HEK293 (cell line): Measurements from ENCODE around the gene PEX10.

Experiments
- CTCF ChIA-PET: fragments of 350-600 bp; formaldehyde crosslinking; extraction: SDS; loops from one replicate; lab custom pipeline; 2021; ENCODE audit warnings: antibody characterized with exemption; lab: Yijun Ruan, JAX
- POLR2A ChIA-PET: fragments of 300-600 bp; formaldehyde crosslinking; extraction: SDS; loops from one replicate; lab custom pipeline; 2020; ENCODE audit warnings: antibody characterized with exemption, inconsistent platforms; lab: Yijun Ruan, JAX
- H3K27ac ChIP-seq: fragments of 200-500 bp; sonication (Bioruptor generic); 2 replicates; pipeline ENCODE4 v1.5.1; 2014; ENCODE audit warnings: low read depth, low read length, control low read depth, inconsistent platforms; ENCODE audit errors: extremely low read depth
- H3K36me3 ChIP-seq, 2 experiments: fragments of 200-500 bp in 1 of 2; sonication (Bioruptor generic) in 1 of 2; 1 replicate in 1 of 2; 2 replicates in 1 of 2; pipeline ENCODE4 v1.5.1; 2014 to 2017; ENCODE audit warnings: inconsistent platforms in 2 of 2, low read length in 2 of 2; ENCODE audit not compliant: control insufficient read depth in 2 of 2, insufficient read depth in 1 of 2
- H3K4me1 ChIP-seq: fragments of 200-500 bp; sonication (Bioruptor generic); 2 replicates; pipeline ENCODE4 v1.5.1; 2014; ENCODE audit warnings: mild to moderate bottlenecking, low read length, inconsistent platforms; ENCODE audit not compliant: control insufficient read depth, insufficient read depth
- H3K4me3 ChIP-seq: 2 replicates; pipeline ENCODE4 v1.5.1; 2011; ENCODE audit warnings: low read depth, mild to moderate bottlenecking, control low read depth, low read length, moderate library complexity
- H3K9me3 ChIP-seq: fragments of 200-500 bp; sonication (Bioruptor generic); 2 replicates; pipeline ENCODE4 v1.5.1; 2014; ENCODE audit warnings: low read depth, low read length, inconsistent platforms; ENCODE audit not compliant: control insufficient read depth, insufficient read depth
- BCL6B ChIP-seq: fragments of 450-650 bp; formaldehyde crosslinking; IDR thresholded peaks from 2 replicates; pipeline ENCODE4 v1.5.1; 2017; ENCODE audit warnings: missing biosample characterization, missing genetic modification characterization
- MEIS1 ChIP-seq: sonication (generic); formaldehyde crosslinking; IDR thresholded peaks from 2 replicates; pipeline ENCODE4 v1.8.1; 2022; ENCODE audit warnings: missing genetic modification reagents, mild to moderate bottlenecking, borderline replicate concordance
- PRDM1 ChIP-seq: fragments of 450-650 bp; formaldehyde crosslinking; IDR thresholded peaks from 2 replicates; pipeline ENCODE4; 2016; ENCODE audit warnings: missing biosample characterization, missing genetic modification characterization
- SALL2 ChIP-seq: fragments of 450-650 bp; formaldehyde crosslinking; IDR thresholded peaks from 2 replicates; pipeline ENCODE4 v1.5.0; 2017; ENCODE audit warnings: missing biosample characterization, mild to moderate bottlenecking, missing genetic modification characterization, borderline replicate concordance
- TRIM28 ChIP-seq: IDR thresholded peaks from 2 replicates; pipeline ENCODE4 v1.6.1; 2011; ENCODE audit warnings: low read length, control low read depth, borderline replicate concordance
- ZBTB20 ChIP-seq: fragments of 450-650 bp; formaldehyde crosslinking; IDR thresholded peaks from 2 replicates; pipeline ENCODE4 v1.5.1; 2016; ENCODE audit warnings: missing biosample characterization, missing genetic modification characterization
- ZFP3 ChIP-seq: fragments of 450-650 bp; formaldehyde crosslinking; IDR thresholded peaks from 2 replicates; pipeline ENCODE4 v1.5.1; 2016; ENCODE audit warnings: low read depth, missing biosample characterization, missing genetic modification characterization
- ZNF24 ChIP-seq: fragments of 450-650 bp; formaldehyde crosslinking; IDR thresholded peaks from 2 replicates; pipeline ENCODE4 v1.5.1; 2016; ENCODE audit warnings: missing biosample characterization, missing genetic modification characterization
- ZNF274 ChIP-seq, 2 experiments: fragments of 200-500 bp in 1 of 2; fragments of 450-650 bp in 1 of 2; sonication (Bioruptor generic) in 1 of 2; formaldehyde crosslinking in 1 of 2; IDR thresholded peaks; 2 replicates each; pipeline versions ENCODE4 v1.5.1 to v1.6.1; 2014 to 2016; ENCODE audit warnings: borderline replicate concordance in 1 of 2, inconsistent platforms in 1 of 2, low read length in 1 of 2, missing biosample characterization in 1 of 2, missing genetic modification characterization in 1 of 2
- ZNF416 ChIP-seq: fragments of 450-650 bp; formaldehyde crosslinking; IDR thresholded peaks from 2 replicates; pipeline ENCODE4 v1.5.1; 2016; ENCODE audit warnings: missing biosample characterization, missing genetic modification characterization
- ZNF423 ChIP-seq: fragments of 450-650 bp; formaldehyde crosslinking; IDR thresholded peaks from 2 replicates; pipeline ENCODE4 v1.5.1; 2016; ENCODE audit warnings: missing biosample characterization, missing genetic modification characterization
- ZNF426 ChIP-seq: fragments of 450-650 bp; formaldehyde crosslinking; IDR thresholded peaks from 2 replicates; pipeline ENCODE4 v1.5.1; 2017; ENCODE audit warnings: missing biosample characterization, missing genetic modification characterization, mild to moderate bottlenecking, inconsistent platforms, moderate library complexity
- ZNF629 ChIP-seq: fragments of 450-650 bp; formaldehyde crosslinking; IDR thresholded peaks from 2 replicates; pipeline ENCODE4 v1.5.1; 2017; ENCODE audit warnings: missing biosample characterization, missing genetic modification characterization
- ZNF707 ChIP-seq: fragments of 450-650 bp; formaldehyde crosslinking; IDR thresholded peaks from 2 replicates; pipeline ENCODE4 v1.5.1; 2016; ENCODE audit warnings: missing biosample characterization, missing genetic modification characterization
- ZNF776 ChIP-seq: fragments of 450-650 bp; formaldehyde crosslinking; IDR thresholded peaks from 2 replicates; pipeline ENCODE4 v1.5.0; 2017; ENCODE audit warnings: missing biosample characterization, missing genetic modification characterization, borderline replicate concordance
- ZSCAN23 ChIP-seq: fragments of 450-650 bp; formaldehyde crosslinking; IDR thresholded peaks from 2 replicates; pipeline ENCODE4 v1.5.1; 2016; ENCODE audit warnings: missing biosample characterization, missing genetic modification characterization
- TF ChIP-seq, protein P1 (sequence below): fragments of 450-650 bp; formaldehyde crosslinking; IDR thresholded peaks from 2 replicates; pipeline ENCODE4 v1.5.1; 2016; ENCODE audit warnings: missing biosample characterization, missing genetic modification characterization

Gene PEX10

DNA sequence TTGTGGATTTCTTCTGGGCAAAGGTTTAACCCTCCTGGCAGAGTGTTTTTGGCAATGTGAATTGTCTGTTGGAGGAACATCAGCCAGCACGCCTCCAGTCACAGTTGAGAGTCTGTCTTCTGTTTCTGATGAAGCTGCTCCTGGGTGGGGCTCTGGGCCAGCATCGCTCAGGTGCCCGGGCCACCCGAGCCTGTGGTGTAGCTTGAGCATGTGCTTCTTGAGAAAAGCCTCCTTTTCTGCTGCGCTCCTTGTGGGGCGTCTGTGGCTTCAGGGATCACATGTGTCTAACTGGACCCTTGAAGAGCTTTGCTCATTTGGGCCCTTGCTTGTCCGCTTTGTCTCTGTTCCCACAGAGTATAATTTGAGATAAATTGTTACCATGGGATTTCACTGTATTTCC lies 13.5 kb downstream of the PEX10 start:
- H3K9me3 ChIP-seq, result no peaks in the 10 kb centered on the region
- TF ChIP-seq BCL6B (tag by site-specific recombination) (no peak), ZNF776 (tag by site-specific recombination) (no peak), ZNF423 (tag by site-specific recombination) (no peak)
- TF ChIP-seq, all 188 proteins: peak for 0
- Histone ChIP-seq H3K27ac (no peak overlapping the region), H3K4me3 (no peak overlapping the region), H3K36me3 (peaks cover 15 to 98% of the 10 kb centered on the region in 2 experiments), H3K4me1 (no peaks in the 10 kb centered on the region)
- CTCF ChIA-PET, result interaction anchor here (1.3 kb wide), 1 partner anchor 204 kb away, joined by 3 read pairs; the partner anchor contains the start of gene FAAP20
- POLR2A ChIA-PET, result no interaction called here

DNA sequence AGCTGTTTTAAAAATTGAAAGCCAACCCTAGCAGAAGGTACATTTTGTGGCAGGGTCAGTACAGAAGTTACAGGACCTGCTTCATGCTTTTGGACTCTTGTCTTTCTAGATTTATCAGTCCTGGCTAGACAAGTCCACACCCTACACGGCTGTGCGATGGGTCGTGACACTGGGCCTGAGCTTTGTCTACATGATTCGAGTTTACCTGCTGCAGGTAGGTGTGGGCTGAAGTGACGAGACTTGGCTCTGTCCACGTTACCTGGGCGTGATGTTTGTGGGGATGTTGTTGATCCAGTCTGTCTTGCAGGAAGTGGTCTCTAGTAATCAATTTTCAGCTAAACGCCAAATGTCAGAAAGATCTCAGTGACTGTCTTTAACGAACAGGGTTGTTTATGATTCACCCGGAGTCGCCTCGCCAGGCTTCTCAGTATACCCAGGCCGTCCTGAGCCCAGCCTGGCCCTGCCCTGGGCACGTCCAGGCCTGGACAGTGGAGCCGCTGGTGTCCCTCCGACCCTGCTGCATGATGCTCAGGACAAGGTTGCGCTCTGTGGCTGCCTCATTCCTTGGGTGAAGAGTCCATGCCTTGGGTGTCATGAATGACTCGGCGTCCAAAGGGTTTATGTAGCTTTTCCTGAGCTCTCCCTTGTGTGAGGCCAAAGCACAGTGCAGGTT lies 15.2 kb downstream of the PEX10 start:
- Histone ChIP-seq H3K9me3 (no peaks in the 10 kb centered on the region), H3K27ac (no peak overlapping the region), H3K4me3 (no peak overlapping the region), H3K4me1 (no peaks in the 10 kb centered on the region), H3K36me3 (peaks cover 12 to 93% of the 10 kb centered on the region in 2 experiments)
- ChIA-PET CTCF (interaction anchor here (0.6 to 1.9 kb wide), 3 partner anchors 15 to 1276 kb away, joined by 3 to 6 read pairs (median 3); partner anchors contain the start of gene FAAP20), POLR2A (interaction anchor here (1.6 kb wide), 1 partner anchor 164 kb away, joined by 3 read pairs; no protein-coding TSS in a partner anchor)
- TF ChIP-seq PRDM1 (tag by site-specific recombination), result no peak
- TF ChIP-seq, protein P1, sequence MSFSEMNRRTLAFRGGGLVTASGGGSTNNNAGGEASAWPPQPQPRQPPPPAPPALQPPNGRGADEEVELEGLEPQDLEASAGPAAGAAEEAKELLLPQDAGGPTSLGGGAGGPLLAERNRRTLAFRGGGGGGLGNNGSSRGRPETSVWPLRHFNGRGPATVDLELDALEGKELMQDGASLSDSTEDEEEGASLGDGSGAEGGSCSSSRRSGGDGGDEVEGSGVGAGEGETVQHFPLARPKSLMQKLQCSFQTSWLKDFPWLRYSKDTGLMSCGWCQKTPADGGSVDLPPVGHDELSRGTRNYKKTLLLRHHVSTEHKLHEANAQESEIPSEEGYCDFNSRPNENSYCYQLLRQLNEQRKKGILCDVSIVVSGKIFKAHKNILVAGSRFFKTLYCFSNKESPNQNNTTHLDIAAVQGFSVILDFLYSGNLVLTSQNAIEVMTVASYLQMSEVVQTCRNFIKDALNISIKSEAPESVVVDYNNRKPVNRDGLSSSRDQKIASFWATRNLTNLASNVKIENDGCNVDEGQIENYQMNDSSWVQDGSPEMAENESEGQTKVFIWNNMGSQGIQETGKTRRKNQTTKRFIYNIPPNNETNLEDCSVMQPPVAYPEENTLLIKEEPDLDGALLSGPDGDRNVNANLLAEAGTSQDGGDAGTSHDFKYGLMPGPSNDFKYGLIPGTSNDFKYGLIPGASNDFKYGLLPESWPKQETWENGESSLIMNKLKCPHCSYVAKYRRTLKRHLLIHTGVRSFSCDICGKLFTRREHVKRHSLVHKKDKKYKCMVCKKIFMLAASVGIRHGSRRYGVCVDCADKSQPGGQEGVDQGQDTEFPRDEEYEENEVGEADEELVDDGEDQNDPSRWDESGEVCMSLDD, result no peak
- TF ChIP-seq TRIM28, result no peak
- TF ChIP-seq ZNF274 (IDR thresholded peaks at IDR 0.05; ENCODE audit: low read length), result no peak
- no peak for TF ChIP-seq ZNF274 (tag by site-specific recombination; IDR thresholded peaks at IDR 0.05; ENCODE audit: borderline replicate concordance)
- TF ChIP-seq ZNF426 (tag by site-specific recombination), result no peak
- no peak for TF ChIP-seq MEIS1 (CRISPR knock-in tag)
- TF ChIP-seq ZNF24 (tag by site-specific recombination), result no peak
- TF ChIP-seq ZBTB20, result no peak

GRCh38 chr1:2396476-2396875 lies 15.9 kb downstream of the PEX10 start:
- Histone ChIP-seq H3K4me3 (no peak overlapping the region), H3K36me3 (peaks cover 12 to 86% of the 10 kb centered on the region in 2 experiments), H3K27ac (no peak overlapping the region), H3K4me1 (no peaks in the 10 kb centered on the region), H3K9me3 (no peaks in the 10 kb centered on the region)
- TF ChIP-seq ZNF707 (tag by site-specific recombination) (no peak), SALL2 (no peak), ZFP3 (no peak), ZSCAN23 (tag by site-specific recombination) (no peak), ZNF416 (tag by site-specific recombination) (no peak), ZNF629 (tag by site-specific recombination) (no peak)
- CTCF ChIA-PET, result interaction anchor here (0.6 to 1.9 kb wide), 3 partner anchors 14 to 202 kb away, joined by 3 to 6 read pairs (median 3); partner anchors contain the start of gene FAAP20
- POLR2A ChIA-PET, result interaction anchor here (1.6 kb wide), 1 partner anchor 163 kb away, joined by 3 read pairs; no protein-coding TSS in a partner anchor
